Activated CD4-positive, alpha-beta T cell treated with anti-CD3 and anti-CD28 coated beads, Interleukin-2, Interleukin-4, amounts not matched to agents 100 ng/mL and 50 ng/mL, durations not matched to agents 16 hours and 8 hours (primary cell): ENCODE measurements around the gene PRKACG.
"Not testable (repeated sequence)": the region's sequence is repeated elsewhere in the genome, so short reads cannot be mapped to it uniquely, and the experiment has no call there.

Experiments
- DNase-seq: peaks from one replicate; pipeline ENCODE4 v3.0.0-alpha.2; 2020; ENCODE audit warnings: low spot score

Gene PRKACG

GRCh38 chr9:69027355-69028097 lies 13.6 kb upstream of the PRKACG start:
- peak; percentile 75 for DNase-seq

- DNase-seq = no peak
Measured at GRCh38 chr9:69023650-69024049, 9.7 kb upstream of the PRKACG start.

GRCh38 chr9:69020301-69021145 lies 6.6 kb upstream of the PRKACG start:
- DNase-seq = no peak

GRCh38 chr9:69019808-69020207 lies 5.9 kb upstream of the PRKACG start:
- DNase-seq = no peak

- no peak for DNase-seq
Measured at GRCh38 chr9:69018737-69019136, 4.8 kb upstream of the PRKACG start.

- no peak for DNase-seq
Measured at GRCh38 chr9:69016191-69017096, 2.5 kb upstream of the PRKACG start.

GRCh38 chr9:69013382-69013727 lies 558 bp downstream of the PRKACG start:
- no peak for DNase-seq

GRCh38 chr9:69012696-69013381 lies 1.1 kb downstream of the PRKACG start:
- DNase-seq = no peak

GRCh38 chr9:69009708-69010107 lies 4.2 kb downstream of the PRKACG start:
- no peak for DNase-seq

- DNase-seq = no peak
Measured at GRCh38 chr9:69004836-69005235, 9.1 kb downstream of the PRKACG start.

GRCh38 chr9:69003051-69003450 lies 10.9 kb downstream of the PRKACG start:
- no peak for DNase-seq

GRCh38 chr9:69001921-69002320 lies 12.0 kb downstream of the PRKACG start:
- no peak for DNase-seq

GRCh38 chr9:68999393-69000105 lies 14.4 kb downstream of the PRKACG start:
- peak; percentile 88 for DNase-seq

GRCh38 chr9:68998812-68999211 lies 15.1 kb downstream of the PRKACG start:
- no peak for DNase-seq

- DNase-seq = no peak
Measured at GRCh38 chr9:68998385-68998784, 15.5 kb downstream of the PRKACG start.

GRCh38 chr9:68997666-68998065 lies 16.2 kb downstream of the PRKACG start:
- no peak for DNase-seq

GRCh38 chr9:68996462-68996861 lies 17.5 kb downstream of the PRKACG start:
- DNase-seq = no peak

- DNase-seq = no peak
Measured at GRCh38 chr9:68995776-68996175, 18.1 kb downstream of the PRKACG start.

GRCh38 chr9:68991457-68991856 lies 22.5 kb downstream of the PRKACG start:
- no peak for DNase-seq

GRCh38 chr9:68986949-68987348 lies 27.0 kb downstream of the PRKACG start:
- DNase-seq = not testable (repeated sequence)
